Smooth muscle cell of the coronary artery (primary cell): ENCODE results near the gene MAGEL2. TPM values are rescaled to one million over a fixed set of nuclear protein-coding genes. Genes with fewer than 3 reads are reported as not detected.

Experiments used
- total RNA-seq: library from RNA; depleted of rRNA; stranded (reverse); fragments of >200 nt; gene quantifications from 2 replicates; pipeline ENCODE4 v1.2.3, GENCODE V29; 2014; ENCODE audit warnings: low replicate concordance

MAGEL2 gene
- under 0.01 TPM in 2 replicates for total RNA-seq

DNA sequence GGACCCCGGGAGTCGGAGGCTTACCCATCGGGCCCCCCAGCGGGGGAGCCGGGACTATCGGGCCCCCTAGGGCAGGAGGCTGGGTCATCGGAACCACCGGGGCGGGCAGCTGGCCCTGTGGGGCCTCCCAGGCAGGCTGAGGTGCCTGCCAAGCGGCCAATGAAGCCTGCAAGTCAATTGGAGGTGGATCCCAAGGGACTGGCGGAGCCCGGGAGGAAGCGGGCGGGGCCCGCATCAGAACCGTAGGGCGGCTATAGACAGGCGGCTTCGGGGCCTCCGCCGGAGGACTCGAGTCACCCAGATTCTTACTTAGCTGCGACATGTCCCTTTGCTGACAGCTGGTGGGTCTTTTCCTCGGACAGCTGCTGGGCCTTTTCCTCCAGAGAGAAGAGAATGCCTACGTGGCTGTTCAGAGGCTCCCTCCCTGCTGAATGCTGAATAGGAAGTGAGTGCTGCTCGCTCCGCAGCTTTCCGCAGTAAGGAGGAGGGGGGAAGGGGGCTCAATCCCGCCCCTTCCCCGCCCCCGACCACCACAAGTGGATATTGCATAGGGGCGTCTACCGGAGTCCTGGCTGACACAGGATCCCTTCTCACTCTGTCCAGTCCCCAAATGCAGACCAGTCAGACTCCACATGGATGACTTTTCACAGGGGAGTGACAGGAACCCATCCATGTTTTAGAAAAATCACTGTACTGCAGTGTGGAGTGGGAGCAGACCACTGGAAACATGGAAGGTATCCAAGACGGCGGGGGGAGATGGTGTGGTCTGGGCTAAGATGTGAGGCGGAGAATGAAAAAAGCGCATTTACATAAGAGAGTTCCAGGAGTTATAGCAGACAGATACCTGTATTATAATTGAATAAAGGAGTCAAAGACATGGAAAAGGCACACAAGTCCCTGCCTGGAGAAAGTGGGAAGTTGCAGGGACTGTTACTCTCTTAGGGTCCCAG, at the start of gene MAGEL2:
Gene MAGEL2 (minus strand): TSS at position 447 of the 950 bp plus-strand sequence. CDS start 125 bp downstream, at position 322.

DNA sequence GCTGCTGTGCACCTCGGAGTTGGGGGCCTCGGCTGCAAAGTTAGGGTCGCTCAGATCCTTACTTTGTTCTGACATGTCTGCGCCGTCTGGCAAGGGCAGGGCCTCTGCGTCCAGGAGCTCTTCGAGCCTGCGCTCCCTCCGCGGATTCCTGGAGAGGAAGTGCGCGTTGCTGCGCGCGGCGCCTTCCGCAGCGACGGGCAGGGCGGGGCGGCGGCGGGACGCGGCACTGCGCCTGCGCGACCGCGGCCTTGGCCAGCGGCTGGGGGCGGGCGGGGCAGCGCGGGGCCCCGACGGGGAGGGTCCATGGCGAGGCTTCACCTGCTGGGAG, 39.4 kb upstream of the MAGEL2 start, which contains the start of gene NDN:
Gene NDN (minus strand): TSS at position 163 of the 328 bp plus-strand sequence. CDS start 88 bp downstream, at position 75.

Other genes with a start within 250 kb of the MAGEL2 start
- gene GOLGA6L2, start 200.6 kb downstream of the MAGEL2 start, total RNA-seq = not detected in 2 replicates
- 0.90 and 1.4 TPM in 2 replicates for gene MKRN3, start 82.2 kb downstream of the MAGEL2 start, total RNA-seq
- gene NDN, start 39.4 kb upstream of the MAGEL2 start, total RNA-seq = 35.3 and 35.7 TPM in 2 replicates